ENCODE measurements around the gene NFATC2. TPM values are rescaled to one million over a fixed set of nuclear protein-coding genes. Genes with fewer than 3 reads are reported as not detected.

NFATC2 gene
- total and polyA plus RNA-seq, 2 of the 4 experiments (the other 2 are of a cell fraction), result 0.18 to 0.38 TPM

DNA sequence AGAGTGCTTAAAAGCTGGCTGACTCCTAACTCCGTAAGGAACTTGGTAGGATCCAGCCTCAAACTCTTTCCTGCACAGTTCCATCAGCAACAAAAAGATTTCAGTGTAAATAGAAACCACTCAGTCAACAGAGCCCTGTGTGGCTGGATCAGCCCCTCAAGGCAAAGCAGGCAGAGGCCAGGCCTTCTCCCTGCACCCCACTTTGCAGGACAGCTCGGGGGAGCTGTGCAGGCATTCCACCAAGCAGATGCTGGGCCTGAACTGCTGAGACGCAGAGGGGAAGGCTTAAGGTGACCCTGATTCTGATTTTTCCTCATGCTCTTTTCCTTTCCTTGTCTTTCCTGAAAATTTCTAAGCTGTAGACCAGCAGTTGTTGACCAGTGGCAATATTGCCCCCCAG is 91.5 kb downstream of the NFATC2 start:
- H4K20me1 ChIP-seq (ENCODE audit: insufficient read depth, low read length), result no peaks in the 10 kb centered on the region; the same call in 1 of the 2 replicates
- no peak overlapping the region for H2BK15ac ChIP-seq (ENCODE audit: low read depth, low read length)
- DNase-seq (no peak), ATAC-seq (ENCODE audit: low read depth) (no peak)
- no peak overlapping the region for H3K56ac ChIP-seq (ENCODE audit: extremely low read depth, insufficient read depth, low read length)
- no peak overlapping the region for H3K14ac ChIP-seq (replicated peaks; ENCODE audit: low read depth, low read length)
- dilution Hi-C loops (cut with HindIII; ENCODE audit: low sequenced_read_pairs, unreplicated experiment), result no loop called here
- POLR2A ChIA-PET (ENCODE audit: unreplicated experiment), result no interaction called here
- BruUV-seq (replicated peaks), result no TSS peak
- H3K4me2 ChIP-seq (ENCODE audit: low read depth, low read length), result no peak overlapping the region
- H3K9ac ChIP-seq (ENCODE audit: low read depth, low read length), result no peak overlapping the region
- no peak overlapping the region for H2BK120ac ChIP-seq (ENCODE audit: low read depth, low read length)
- H4K8ac ChIP-seq (ENCODE audit: low read depth in 2 of 2, low read length in 2 of 2), result no peak overlapping the region
- peaks cover 6% of the 10 kb centered on the region; the same call in 1 of the 2 replicates for H3K9me1 ChIP-seq (ENCODE audit: insufficient read depth, low read length)
- no peak for TF ChIP-seq ELK1 (IDR thresholded peaks at IDR 0.05; ENCODE audit: borderline replicate concordance, low read depth, low read length)
- no peak for TF ChIP-seq NFE2L2 (IDR thresholded peaks at IDR 0.05; ENCODE audit: low read depth, low read length)
- no peak for TF ChIP-seq CHD1 (IDR thresholded peaks at IDR 0.05; ENCODE audit: low read depth, low read length)
- TF ChIP-seq BHLHE40 (IDR thresholded peaks at IDR 0.05; ENCODE audit: low read depth, low read length), result no peak
- TF ChIP-seq MAFK (IDR thresholded peaks at IDR 0.05; ENCODE audit: low read depth, low read length), result no peak
- TF ChIP-seq, protein P1, sequence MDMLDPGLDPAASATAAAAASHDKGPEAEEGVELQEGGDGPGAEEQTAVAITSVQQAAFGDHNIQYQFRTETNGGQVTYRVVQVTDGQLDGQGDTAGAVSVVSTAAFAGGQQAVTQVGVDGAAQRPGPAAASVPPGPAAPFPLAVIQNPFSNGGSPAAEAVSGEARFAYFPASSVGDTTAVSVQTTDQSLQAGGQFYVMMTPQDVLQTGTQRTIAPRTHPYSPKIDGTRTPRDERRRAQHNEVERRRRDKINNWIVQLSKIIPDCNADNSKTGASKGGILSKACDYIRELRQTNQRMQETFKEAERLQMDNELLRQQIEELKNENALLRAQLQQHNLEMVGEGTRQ (IDR thresholded peaks at IDR 0.05; ENCODE audit: low read depth, low read length), result no peak
- no peak for TF ChIP-seq RCOR1 (IDR thresholded peaks at IDR 0.05; ENCODE audit: insufficient replicate concordance, low read length)
- no peak for TF ChIP-seq RAD21 (IDR thresholded peaks at IDR 0.05; ENCODE audit: low read length)
- TF ChIP-seq POLR2A (IDR thresholded peaks at IDR 0.05; ENCODE audit: low read depth, low read length), result no peak
- TF ChIP-seq, protein P2, sequence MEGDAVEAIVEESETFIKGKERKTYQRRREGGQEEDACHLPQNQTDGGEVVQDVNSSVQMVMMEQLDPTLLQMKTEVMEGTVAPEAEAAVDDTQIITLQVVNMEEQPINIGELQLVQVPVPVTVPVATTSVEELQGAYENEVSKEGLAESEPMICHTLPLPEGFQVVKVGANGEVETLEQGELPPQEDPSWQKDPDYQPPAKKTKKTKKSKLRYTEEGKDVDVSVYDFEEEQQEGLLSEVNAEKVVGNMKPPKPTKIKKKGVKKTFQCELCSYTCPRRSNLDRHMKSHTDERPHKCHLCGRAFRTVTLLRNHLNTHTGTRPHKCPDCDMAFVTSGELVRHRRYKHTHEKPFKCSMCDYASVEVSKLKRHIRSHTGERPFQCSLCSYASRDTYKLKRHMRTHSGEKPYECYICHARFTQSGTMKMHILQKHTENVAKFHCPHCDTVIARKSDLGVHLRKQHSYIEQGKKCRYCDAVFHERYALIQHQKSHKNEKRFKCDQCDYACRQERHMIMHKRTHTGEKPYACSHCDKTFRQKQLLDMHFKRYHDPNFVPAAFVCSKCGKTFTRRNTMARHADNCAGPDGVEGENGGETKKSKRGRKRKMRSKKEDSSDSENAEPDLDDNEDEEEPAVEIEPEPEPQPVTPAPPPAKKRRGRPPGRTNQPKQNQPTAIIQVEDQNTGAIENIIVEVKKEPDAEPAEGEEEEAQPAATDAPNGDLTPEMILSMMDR (conservative IDR thresholded peaks at IDR 0.05; ENCODE audit: low read depth, low read length), result no peak
- no peak for TF ChIP-seq MAZ (IDR thresholded peaks at IDR 0.05; ENCODE audit: borderline replicate concordance, low read depth, low read length)
- TF ChIP-seq FOS (IDR thresholded peaks at IDR 0.05; ENCODE audit: low read depth, low read length), result no peak
- no peak for TF ChIP-seq SMC3 (IDR thresholded peaks at IDR 0.05; ENCODE audit: low read depth, low read length)
- TF ChIP-seq CEBPB (IDR thresholded peaks at IDR 0.05; ENCODE audit: low read depth, low read length), result no peak
- no peak for TF ChIP-seq MXI1 (IDR thresholded peaks at IDR 0.05; ENCODE audit: borderline replicate concordance, low read depth, low read length)
- no peak for TF ChIP-seq RFX5 (IDR thresholded peaks at IDR 0.05; ENCODE audit: low read depth, low read length)
- 79% methylated on average over 3 of the region's 3 CpGs; no CpG with 5 or more reads in 1 of the 2 experiments for WGBS, 2 experiments (ENCODE audit: extremely low coverage in 2 of 2, insufficient read length in 1 of 2)
- H3K4me1 ChIP-seq (ENCODE audit: control insufficient read depth, insufficient read depth, low read length), result peaks cover 12% of the 10 kb centered on the region
- no peak overlapping the region for H3K4me3 ChIP-seq (ENCODE audit: insufficient read depth, low read depth, low read length)
- H3K27me3 ChIP-seq (ENCODE audit: control insufficient read depth, insufficient read depth, low read length), result no peaks in the 10 kb centered on the region
- intact Hi-C loops (cut with micrococcal nuclease), result no loop called here
- H3K9me3 ChIP-seq (ENCODE audit: control insufficient read depth, insufficient read depth, low read length), result no peaks in the 10 kb centered on the region; the same call in 1 of the 2 replicates
- peaks cover 0 to 1% of the 10 kb centered on the region in 2 experiments; a peak in 1 of 4 replicates for H3K79me1 ChIP-seq (ENCODE audit: low read depth in 1 of 2, low read length in 2 of 2)
- no peak overlapping the region for H4K91ac ChIP-seq (ENCODE audit: insufficient read depth, low read depth, low read length)
- no peaks in the 10 kb centered on the region; the same call in 1 of the 2 replicates for H3K36me3 ChIP-seq (ENCODE audit: control insufficient read depth, insufficient read depth, low read length)
- H4K5ac ChIP-seq (ENCODE audit: low read depth, low read length), result no peak overlapping the region
- no peak overlapping the region for H3K27ac ChIP-seq (ENCODE audit: insufficient read depth, low read length)
- CTCF ChIA-PET, result interaction anchor here (1.1 to 1.2 kb wide), 2 partner anchors 38 to 144 kb away, joined by 3 to 4 read pairs; no protein-coding TSS in a partner anchor
- no peak overlapping the region for H3K18ac ChIP-seq (ENCODE audit: low read depth, low read length)
- no peak overlapping the region for H3K4ac ChIP-seq (ENCODE audit: low read depth, low read length)
- no peak overlapping the region for H3K23ac ChIP-seq (ENCODE audit: low read depth, low read length)
- H2BK5ac ChIP-seq (ENCODE audit: low read depth, low read length, poor library complexity, severe bottlenecking), result no peak overlapping the region
- in situ Hi-C loops (cut with MboI; ENCODE audit: low sequenced_read_pairs), result no loop called here
- no peak overlapping the region for H2AFZ ChIP-seq (replicated peaks; ENCODE audit: low read length, poor library complexity)
- H2AK5ac ChIP-seq (ENCODE audit: low read depth, low read length), result no peak overlapping the region
- no peak overlapping the region for H2AK9ac ChIP-seq (replicated peaks; ENCODE audit: low read depth, low read length, poor library complexity)
- H2BK20ac ChIP-seq (ENCODE audit: low read depth, low read length), result no peak overlapping the region

Measured in IMR-90 (cell line).